Measurements from ENCODE around the gene PYGM. TPM values are rescaled to one million over a fixed set of nuclear protein-coding genes. Genes with fewer than 3 reads are reported as not detected.
A peak's percentile ranks its signal among the peaks of the same experiment; 100 is the strongest.

The PYGM gene
- total RNA-seq, 1 donor from 2014 or later = 8.1 TPM

GRCh38 chr11:64744544-64745188, 15.1 kb downstream of the PYGM start:
- no peak for DNase-seq (ENCODE audit: low spot score)
- intact Hi-C loops (cut with DNase I) = loop anchor here (5.0 kb wide), 1 partner anchor 1452 kb away; no protein-coding TSS in a partner anchor
- ATAC-seq = no peak

DNA sequence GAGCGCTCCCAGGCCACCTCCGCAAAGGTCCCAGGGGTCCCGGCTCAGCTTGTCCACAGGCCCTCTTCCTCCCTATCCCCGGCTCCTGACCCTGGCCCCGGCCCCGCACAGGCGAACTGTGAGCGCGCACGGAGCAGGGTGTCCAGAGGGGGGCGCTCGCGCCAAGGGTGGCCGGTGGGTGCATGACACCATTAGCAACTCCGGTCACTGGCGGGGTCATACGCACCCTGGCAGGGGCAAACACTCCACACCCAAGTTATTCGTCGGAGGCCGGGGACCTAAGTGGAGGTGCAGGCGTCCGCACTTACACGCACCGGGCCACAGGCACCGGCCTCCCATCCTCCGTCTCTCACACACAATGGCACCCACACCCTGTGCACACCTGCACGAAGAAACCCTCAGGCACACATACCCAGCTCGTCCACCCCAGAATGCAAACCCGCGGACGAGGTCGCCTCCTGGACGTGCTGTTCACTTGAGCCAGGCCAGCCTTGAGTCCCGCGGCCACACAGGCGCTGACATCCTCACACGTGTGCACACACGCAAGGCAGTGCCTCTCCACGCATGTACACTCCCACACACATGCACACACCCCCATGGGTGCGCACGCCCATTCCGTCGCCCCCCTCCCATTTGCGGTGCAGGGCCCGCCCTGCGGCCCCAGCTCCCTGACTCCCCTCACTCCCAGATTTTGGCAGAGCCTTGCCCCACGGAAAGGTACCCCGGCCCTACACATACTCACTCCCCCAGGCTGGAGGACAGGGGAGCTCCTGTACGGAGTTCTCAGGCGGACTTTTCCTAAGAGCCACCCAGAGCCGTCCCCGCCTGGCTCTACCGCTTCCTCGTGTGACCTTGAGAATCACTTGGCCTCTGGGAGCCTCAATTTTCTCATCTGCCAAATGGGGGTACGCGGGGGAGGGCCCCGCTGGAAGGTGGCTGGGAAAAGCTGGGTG, 15.9 kb downstream of the PYGM start, which contains the start of gene RASGRP2:
RASGRP2 (minus strand) TSS at position 552 of the 953 bp plus-strand sequence. CDS start 1,276 bp downstream, outside the sequence.
- peak; percentile 55 for ATAC-seq
- intact Hi-C loops (cut with DNase I) = no loop called here
- DNase-seq (ENCODE audit: low spot score) = peak; percentile 89

GRCh38 chr11:64742889-64743590, 16.7 kb downstream of the PYGM start:
- DNase-seq (ENCODE audit: low spot score) (peak; percentile 84), ATAC-seq (peak; percentile 61)
- intact Hi-C loops (cut with DNase I) = no loop called here

GRCh38 chr11:64742087-64742888, 17.5 kb downstream of the PYGM start:
- intact Hi-C loops (cut with DNase I) = no loop called here
- DNase-seq (ENCODE audit: low spot score) (no peak), ATAC-seq (peak; percentile 0)

GRCh38 chr11:64741375-64742086, 18.2 kb downstream of the PYGM start:
- no peak for DNase-seq (ENCODE audit: low spot score)
- intact Hi-C loops (cut with DNase I) = no loop called here
- no peak for ATAC-seq

DNA sequence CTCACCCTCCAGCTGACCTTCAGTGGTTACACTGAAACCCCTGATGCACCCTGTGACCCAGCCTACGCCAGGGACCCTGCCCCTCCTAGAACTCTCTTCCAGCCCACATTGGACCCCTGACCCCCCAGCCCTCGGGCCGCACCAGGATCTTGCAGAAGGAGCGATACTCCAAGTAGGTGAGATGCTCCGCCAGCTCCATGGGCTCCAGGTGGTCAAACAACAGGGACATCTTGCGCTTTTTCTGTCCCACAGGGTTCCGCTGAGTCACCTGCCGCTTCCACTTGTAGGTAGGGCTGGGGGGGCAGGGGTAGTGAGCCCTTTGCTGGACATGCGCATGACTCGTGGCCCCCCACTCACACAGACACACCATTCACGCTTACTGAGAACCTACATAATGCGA, 19.9 kb downstream of the PYGM start:
- intact Hi-C loops (cut with DNase I) = no loop called here
- no peak for DNase-seq (ENCODE audit: low spot score)
- ATAC-seq = no peak

DNA sequence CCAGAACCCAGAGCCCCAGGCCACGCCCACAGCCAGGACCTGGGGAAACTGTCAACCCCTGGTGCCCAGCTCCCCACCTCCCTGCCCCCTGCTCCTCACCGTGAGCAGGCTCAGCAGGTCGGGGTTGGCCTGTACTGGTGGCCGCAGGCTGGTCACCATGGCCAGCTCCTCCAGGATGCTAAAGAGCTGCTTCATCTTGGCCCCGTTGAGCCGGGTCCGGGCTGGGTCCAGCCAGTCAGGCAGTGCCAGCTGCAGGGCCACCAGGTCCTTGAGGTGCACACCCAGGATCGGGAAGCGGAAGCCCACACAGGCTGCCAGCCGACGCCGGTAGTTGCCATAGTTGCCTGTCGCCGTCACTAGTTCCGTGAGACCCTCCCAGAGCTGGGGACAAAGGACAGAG, 23.1 kb downstream of the PYGM start:
- ATAC-seq (no peak), DNase-seq (ENCODE audit: low spot score) (no peak)
- intact Hi-C loops (cut with DNase I) = no loop called here

DNA sequence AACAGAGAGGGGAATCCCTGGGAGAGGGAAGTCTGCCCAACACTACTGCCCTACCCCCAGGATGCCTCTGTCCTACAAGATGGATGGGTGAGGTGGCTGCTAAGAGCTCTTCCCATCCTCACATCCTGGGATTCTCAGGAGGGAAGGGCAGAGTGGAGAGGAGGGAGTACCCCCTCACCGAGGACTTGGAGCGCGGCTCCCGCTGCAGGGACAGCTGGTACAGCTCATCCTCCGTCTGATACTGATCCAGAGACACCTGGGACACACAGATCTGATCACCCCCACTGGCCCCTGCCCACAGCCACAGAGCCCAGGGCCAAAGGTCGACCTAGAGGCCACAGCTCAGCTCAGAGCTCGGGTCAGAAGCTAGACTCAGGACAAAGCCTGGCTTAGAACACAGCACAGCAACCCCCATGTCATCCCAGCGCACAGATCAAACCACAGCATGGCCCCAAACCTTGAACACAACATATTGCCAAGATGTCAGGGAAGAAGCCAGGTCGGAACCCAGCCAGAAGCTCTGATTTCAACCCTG, 24.0 kb downstream of the PYGM start:
- intact Hi-C loops (cut with DNase I) = no loop called here
- DNase-seq (ENCODE audit: low spot score) = no peak
- no peak for ATAC-seq

- ATAC-seq = no peak
- intact Hi-C loops (cut with DNase I) = no loop called here
- no peak for DNase-seq (ENCODE audit: low spot score)
Observed at GRCh38 chr11:64734811-64735724, 24.7 kb downstream of the PYGM start.

GRCh38 chr11:64731601-64732000, 28.2 kb downstream of the PYGM start:
- no peak for ATAC-seq
- intact Hi-C loops (cut with DNase I) = no loop called here

DNA sequence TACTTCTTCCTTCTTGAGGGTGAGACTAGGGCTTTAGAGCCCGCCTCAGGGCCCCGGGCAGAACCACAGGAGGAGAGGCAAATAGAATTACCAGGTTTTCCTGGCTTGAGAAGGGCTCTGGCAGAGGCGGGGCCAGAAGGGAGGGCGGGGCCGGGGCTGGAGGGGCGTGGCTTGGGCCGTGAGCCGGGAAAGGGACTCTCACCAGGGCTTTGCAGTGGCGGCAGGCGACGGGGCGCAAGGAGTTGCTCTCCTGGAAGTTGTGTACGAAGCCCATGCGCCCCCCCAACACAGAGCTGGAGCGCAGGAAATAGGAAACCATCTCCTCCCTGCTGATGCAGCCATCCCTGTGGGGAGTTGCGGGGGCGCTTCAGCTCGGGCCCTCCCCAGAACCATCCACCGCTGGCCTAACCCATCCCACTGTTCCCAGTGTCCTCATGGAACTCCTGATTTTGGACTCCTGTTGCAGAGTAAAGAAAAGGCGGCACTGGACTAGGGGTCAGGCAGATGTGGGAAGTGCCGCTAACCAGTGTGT, 29.9 kb downstream of the PYGM start:
- no peak for DNase-seq (ENCODE audit: low spot score)
- ATAC-seq = no peak

More at GRCh38 chr11:64731601-64732000, 28.2 kb downstream of the PYGM start:
- no peak for DNase-seq (ENCODE audit: low spot score)

GRCh38 chr11:64728757-64729365, 30.9 kb downstream of the PYGM start:
- ATAC-seq (no peak), DNase-seq (ENCODE audit: low spot score) (no peak)
- intact Hi-C loops (cut with DNase I) = loop anchor here (10.0 kb wide), 1 partner anchor 164 kb away; no protein-coding TSS in a partner anchor

More for the DNA sequence above, 29.9 kb downstream of the PYGM start:
- intact Hi-C loops (cut with DNase I) = loop anchor here (10.0 kb wide), 1 partner anchor 165 kb away; no protein-coding TSS in a partner anchor

DNA sequence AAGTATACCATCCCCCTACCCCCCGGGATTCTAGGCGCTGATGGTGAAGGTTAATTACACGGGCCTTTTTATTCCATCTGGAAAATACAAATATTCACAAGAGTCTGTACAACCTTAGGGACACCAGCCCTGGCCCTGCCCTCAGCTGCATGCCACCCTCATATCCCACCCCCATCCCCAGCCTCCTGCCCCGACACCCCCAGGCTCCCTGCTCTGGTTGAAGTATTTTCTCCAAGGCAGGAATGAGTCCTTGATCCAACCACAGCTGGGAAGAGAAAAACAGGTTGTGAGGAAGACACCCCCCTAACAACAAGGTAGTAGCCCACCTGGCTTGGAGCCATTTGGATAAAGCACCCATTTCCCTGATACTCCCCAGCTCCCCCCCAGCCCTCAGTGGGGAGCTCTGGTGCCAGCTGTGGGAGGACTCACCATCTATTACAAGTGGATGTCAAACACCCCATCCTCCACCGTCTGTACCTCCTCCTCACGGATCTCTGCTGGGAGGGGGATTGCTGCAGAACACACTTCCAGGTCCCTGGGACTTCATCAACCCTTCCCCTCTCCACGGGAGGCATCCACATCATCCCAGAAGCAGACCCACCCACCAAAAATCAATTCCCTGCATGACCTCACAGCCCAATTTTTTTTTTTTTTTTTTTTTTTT, 32.8 kb downstream of the PYGM start:
- no peak for DNase-seq (ENCODE audit: low spot score)
- ATAC-seq = no peak
- intact Hi-C loops (cut with DNase I) = loop anchor here (10.0 kb wide), 1 partner anchor 162 kb away; no protein-coding TSS in a partner anchor

GRCh38 chr11:64726211-64726641, 33.5 kb downstream of the PYGM start:
- DNase-seq (ENCODE audit: low spot score) (no peak), ATAC-seq (no peak)
- intact Hi-C loops (cut with DNase I) = loop anchor here (10.0 kb wide), 1 partner anchor 161 kb away; no protein-coding TSS in a partner anchor

- ATAC-seq = no peak
- intact Hi-C loops (cut with DNase I) = loop anchor here (10.0 kb wide), 1 partner anchor 160 kb away; no protein-coding TSS in a partner anchor
- DNase-seq (ENCODE audit: low spot score) = no peak
Observed at GRCh38 chr11:64724863-64725532, 34.8 kb downstream of the PYGM start.
